ENCODE results near the gene NEDD1.

Gene NEDD1

Small RNA genes lying within 50 kb of the gene (small RNA-seq; reads per million reads assigned to genes)
- 0 reads per million in 2 experiments for gene RF00019
